ENCODE results near the gene ATP6V0D1. TPM values are rescaled to one million over a fixed set of nuclear protein-coding genes. Genes with fewer than 3 reads are reported as not detected.

ATP6V0D1 gene
- total RNA-seq, 1 experiment from 2014 or later: 43.0 TPM

DNA sequence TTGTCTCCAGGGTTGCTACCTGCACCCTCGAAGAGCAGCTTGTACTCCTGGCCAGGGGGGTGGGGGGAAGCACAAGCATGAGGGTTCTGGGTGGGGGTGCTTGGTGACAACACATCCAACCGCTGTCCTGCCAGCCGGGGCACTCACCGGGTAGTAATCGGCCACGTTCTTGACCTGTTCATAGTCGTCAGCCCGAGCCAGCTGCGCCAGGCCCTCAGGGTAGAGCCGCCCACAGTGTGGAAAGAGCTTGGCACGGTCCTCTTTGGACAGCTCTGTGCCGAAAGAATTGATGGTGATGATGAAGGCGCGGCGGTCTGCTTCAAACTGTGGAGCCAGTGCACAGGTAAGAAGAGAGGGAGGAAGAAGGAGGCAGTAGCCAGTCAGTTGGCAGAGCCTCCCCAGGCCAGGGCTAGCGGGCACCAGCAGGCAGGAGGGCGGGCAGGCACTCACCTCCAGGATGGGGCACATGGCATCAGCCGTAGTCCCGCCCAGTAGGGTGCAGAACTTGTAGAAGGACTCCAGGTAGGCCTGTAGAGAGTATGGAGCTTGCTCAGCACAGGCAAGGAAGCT lies 42.0 kb downstream of the ATP6V0D1 start:
- Histone ChIP-seq H2BK12ac (ENCODE audit: insufficient read length, low read depth, low read length) (no peak overlapping the region), H3K27ac (ENCODE audit: insufficient read length, low read depth, low read length) (no peak overlapping the region), H3K27me3 (ENCODE audit: insufficient read depth, low read length) (no peaks in the 10 kb centered on the region), H2BK15ac (ENCODE audit: low read depth, low read length) (no peak overlapping the region), H3K23me2 (ENCODE audit: insufficient read length, low read depth, low read length, poor library complexity, severe bottlenecking) (no peaks in the 10 kb centered on the region), H4K91ac (ENCODE audit: insufficient read length, low read depth, low read length) (no peak overlapping the region), H3K14ac (ENCODE audit: insufficient read depth, low read length) (no peak overlapping the region), H3K56ac (ENCODE audit: insufficient read length, low read depth, low read length) (no peak overlapping the region), H2BK20ac (ENCODE audit: low read depth, low read length, poor library complexity, severe bottlenecking) (no peak overlapping the region), H3K9ac (ENCODE audit: extremely low read depth, insufficient read length, low read length) (no peak overlapping the region), H3K79me1 (ENCODE audit: insufficient read depth, low read depth, low read length, poor library complexity, severe bottlenecking) (no peaks in the 10 kb centered on the region), H3K4me2 (ENCODE audit: insufficient read depth, insufficient read length, low read length) (no peak overlapping the region), H2BK5ac (ENCODE audit: insufficient read length, low read length) (no peak overlapping the region), H4K5ac (ENCODE audit: insufficient read length, low read depth, low read length) (no peak overlapping the region), H3T11ph (ENCODE audit: low read length) (no peak overlapping the region), H2BK120ac (ENCODE audit: low read depth, low read length, poor library complexity, severe bottlenecking) (no peak overlapping the region), H4K20me1 (ENCODE audit: control insufficient read depth, insufficient read depth, insufficient read length) (no peaks in the 10 kb centered on the region), H3K79me2 (ENCODE audit: insufficient read depth, low read length) (no peaks in the 10 kb centered on the region; the same call in 1 of the 2 replicates), H2AK5ac (ENCODE audit: insufficient read length, low read length) (no peak overlapping the region), H2AFZ (ENCODE audit: low read length) (no peak overlapping the region), H3K4me1 (ENCODE audit: insufficient read depth, low read length) (no peaks in the 10 kb centered on the region), H3K23ac (ENCODE audit: insufficient read length, low read depth, low read length) (no peak overlapping the region), H3K9me3 (ENCODE audit: control insufficient read depth, low read depth, low read length) (no peaks in the 10 kb centered on the region), H4K8ac (replicated peaks; ENCODE audit: insufficient read length, low read depth, low read length) (no peak overlapping the region), H3K4ac (ENCODE audit: low read depth, low read length) (no peak overlapping the region), H3K18ac (ENCODE audit: insufficient read length, low read depth, low read length) (no peak overlapping the region)
- H3K9me3 Mint-ChIP-seq: no peaks in the 10 kb centered on the region
- peaks cover 10 to 31% (median 22%) of the 10 kb centered on the region in 3 experiments for H3K36me3 Mint-ChIP-seq (ENCODE audit: insufficient read depth in 1 of 3, low read depth in 3 of 3)
- DNase-seq: no peak
- no peak for TF ChIP-seq CTCF (conservative IDR thresholded peaks at IDR 0.05)
- peaks cover 11 to 12% of the 10 kb centered on the region in 2 experiments for H3K4me1 Mint-ChIP-seq
- H3K27ac Mint-ChIP-seq: 0 out of 7 replicates have a peak overlapping the region, but pooled peaks of 1 of the 3 experiments have one; percentile 19
- H3K27me3 Mint-ChIP-seq (ENCODE audit: low read depth): no peaks in the 10 kb centered on the region; the same call in 1 of the 2 replicates
- no CpG with 5 or more reads among the region's 19 CpGs for WGBS (ENCODE audit: extremely low coverage, insufficient read length, low lambda C conversion rate)
- no peak overlapping the region; a peak in 1 of 5 replicates for H3K4me3 Mint-ChIP-seq

Measured in H9 (cell line).